ENCODE results near the gene HRH1.
"Not testable (repeated sequence)": the region's sequence is repeated elsewhere in the genome, so short reads cannot be mapped to it uniquely, and the experiment has no call there.

Gene HRH1

GRCh38 chr3:11154036-11154952, at the start of gene HRH1:
Gene HRH1 (plus strand): TSS chr3:11154493. CDS start chr3:11259038, 104,545 bp downstream.
- Mint-ChIP-seq H3K27me3 (peaks cover 44% of the 10 kb centered on the region), H3K36me3 (no peaks in the 10 kb centered on the region), H3K27ac (no peak within 1 kb of the TSS), H3K4me1 (peaks cover 25% of the 10 kb centered on the region), H3K9me3 (no peaks in the 10 kb centered on the region), H3K4me3 (peak within 1 kb of the TSS; percentile 68)
- ATAC-seq: peak; percentile 68

GRCh38 chr3:11113316-11113715, 41.0 kb upstream of the HRH1 start:
- not testable (repeated sequence) for H3K4me1 Mint-ChIP-seq, H3K27ac Mint-ChIP-seq, H3K36me3 Mint-ChIP-seq, ATAC-seq, H3K9me3 Mint-ChIP-seq, H3K4me3 Mint-ChIP-seq
- H3K27me3 Mint-ChIP-seq: peaks cover 66% of the 10 kb centered on the region

- Mint-ChIP-seq H3K9me3 (peaks cover 3% of the 10 kb centered on the region), H3K4me1 (no peaks in the 10 kb centered on the region), H3K27me3 (peaks cover 69% of the 10 kb centered on the region), H3K36me3 (no peaks in the 10 kb centered on the region), H3K27ac (no peak overlapping the region), H3K4me3 (no peak overlapping the region)
- ATAC-seq: no peak
Measured at GRCh38 chr3:11115548-11115947, 38.7 kb upstream of the HRH1 start.

GRCh38 chr3:11116336-11117059, 37.8 kb upstream of the HRH1 start:
- no peak overlapping the region for H3K27ac Mint-ChIP-seq

GRCh38 chr3:11117591-11117990, 36.7 kb upstream of the HRH1 start:
- no peaks in the 10 kb centered on the region for H3K4me1 Mint-ChIP-seq
- ATAC-seq: no peak
- H3K36me3 Mint-ChIP-seq: no peaks in the 10 kb centered on the region
- H3K27ac Mint-ChIP-seq: no peak overlapping the region
- H3K27me3 Mint-ChIP-seq: peaks cover 56% of the 10 kb centered on the region
- H3K4me3 Mint-ChIP-seq: no peak overlapping the region
- H3K9me3 Mint-ChIP-seq: peaks cover 5% of the 10 kb centered on the region

More at GRCh38 chr3:11116336-11117059, 37.8 kb upstream of the HRH1 start:
- Mint-ChIP-seq H3K9me3 (peaks cover 3% of the 10 kb centered on the region), H3K4me1 (no peaks in the 10 kb centered on the region), H3K36me3 (no peaks in the 10 kb centered on the region), H3K4me3 (no peak overlapping the region), H3K27me3 (peaks cover 67% of the 10 kb centered on the region)
- ATAC-seq: no peak

GRCh38 chr3:11118181-11118682, 36.1 kb upstream of the HRH1 start:
- peaks cover 49% of the 10 kb centered on the region for H3K27me3 Mint-ChIP-seq
- no peaks in the 10 kb centered on the region for H3K36me3 Mint-ChIP-seq
- H3K9me3 Mint-ChIP-seq: peaks cover 5% of the 10 kb centered on the region
- no peak for ATAC-seq
- no peak overlapping the region for H3K27ac Mint-ChIP-seq
- H3K4me1 Mint-ChIP-seq: no peaks in the 10 kb centered on the region
- H3K4me3 Mint-ChIP-seq: no peak overlapping the region

GRCh38 chr3:11120091-11120805, 34.0 kb upstream of the HRH1 start:
- Mint-ChIP-seq H3K27me3 (peaks cover 49% of the 10 kb centered on the region), H3K9me3 (peaks cover 2% of the 10 kb centered on the region), H3K4me1 (no peaks in the 10 kb centered on the region), H3K36me3 (no peaks in the 10 kb centered on the region), H3K27ac (no peak overlapping the region), H3K4me3 (no peak overlapping the region)
- no peak for ATAC-seq

- ATAC-seq: peak; percentile 45
Measured at GRCh38 chr3:11126653-11127052, 27.6 kb upstream of the HRH1 start.

GRCh38 chr3:11128682-11129632, 25.3 kb upstream of the HRH1 start:
- Mint-ChIP-seq H3K9me3 (no peaks in the 10 kb centered on the region), H3K4me3 (no peak overlapping the region), H3K4me1 (no peaks in the 10 kb centered on the region), H3K27ac (no peak overlapping the region), H3K36me3 (no peaks in the 10 kb centered on the region), H3K27me3 (peaks cover 9% of the 10 kb centered on the region)
- ATAC-seq: no peak

More at GRCh38 chr3:11126653-11127052, 27.6 kb upstream of the HRH1 start:
- Mint-ChIP-seq H3K4me3 (no peak overlapping the region), H3K36me3 (no peaks in the 10 kb centered on the region), H3K4me1 (no peaks in the 10 kb centered on the region), H3K27me3 (peaks cover 9% of the 10 kb centered on the region), H3K27ac (no peak overlapping the region), H3K9me3 (peaks cover 2% of the 10 kb centered on the region)

- H3K27me3 Mint-ChIP-seq: peaks cover 9% of the 10 kb centered on the region
- no peaks in the 10 kb centered on the region for H3K36me3 Mint-ChIP-seq
- H3K9me3 Mint-ChIP-seq: no peaks in the 10 kb centered on the region
- H3K4me3 Mint-ChIP-seq: no peak overlapping the region
- no peak overlapping the region for H3K27ac Mint-ChIP-seq
- no peak for ATAC-seq
- no peaks in the 10 kb centered on the region for H3K4me1 Mint-ChIP-seq
Measured at GRCh38 chr3:11130385-11130784, 23.9 kb upstream of the HRH1 start.

GRCh38 chr3:11131371-11131770, 22.9 kb upstream of the HRH1 start:
- H3K27ac Mint-ChIP-seq: no peak overlapping the region

GRCh38 chr3:11131886-11132285, 22.4 kb upstream of the HRH1 start:
- not testable (repeated sequence) for H3K27me3 Mint-ChIP-seq, ATAC-seq, H3K36me3 Mint-ChIP-seq, H3K4me1 Mint-ChIP-seq, H3K27ac Mint-ChIP-seq, H3K4me3 Mint-ChIP-seq, H3K9me3 Mint-ChIP-seq

More at GRCh38 chr3:11131371-11131770, 22.9 kb upstream of the HRH1 start:
- Mint-ChIP-seq H3K4me1 (no peaks in the 10 kb centered on the region), H3K36me3 (no peaks in the 10 kb centered on the region), H3K27me3 (peaks cover 3% of the 10 kb centered on the region), H3K4me3 (no peak overlapping the region), H3K9me3 (no peaks in the 10 kb centered on the region)
- ATAC-seq: no peak

- no peak for ATAC-seq
- peaks cover 7% of the 10 kb centered on the region for H3K4me1 Mint-ChIP-seq
- no peak overlapping the region for H3K27ac Mint-ChIP-seq
- H3K4me3 Mint-ChIP-seq: no peak overlapping the region
- no peaks in the 10 kb centered on the region for H3K27me3 Mint-ChIP-seq
- no peaks in the 10 kb centered on the region for H3K36me3 Mint-ChIP-seq
- peaks cover 3% of the 10 kb centered on the region for H3K9me3 Mint-ChIP-seq
Measured at GRCh38 chr3:11132861-11133260, 21.4 kb upstream of the HRH1 start.

GRCh38 chr3:11134794-11135193, 19.5 kb upstream of the HRH1 start:
- ATAC-seq: peak; percentile 12
- H3K4me3 Mint-ChIP-seq: no peak overlapping the region
- peaks cover 3% of the 10 kb centered on the region for H3K9me3 Mint-ChIP-seq
- H3K27ac Mint-ChIP-seq: no peak overlapping the region
- peaks cover 13% of the 10 kb centered on the region for H3K4me1 Mint-ChIP-seq
- no peaks in the 10 kb centered on the region for H3K27me3 Mint-ChIP-seq
- H3K36me3 Mint-ChIP-seq: no peaks in the 10 kb centered on the region
